HEK293 (cell line): ENCODE data around the gene C9orf72.

Source experiments
- CTCF ChIA-PET: fragments of 350-600 bp; formaldehyde crosslinking; extraction: SDS; loops from one replicate; lab custom pipeline; 2021; ENCODE audit warnings: antibody characterized with exemption; lab: Yijun Ruan, JAX
- POLR2A ChIA-PET: fragments of 300-600 bp; formaldehyde crosslinking; extraction: SDS; loops from one replicate; lab custom pipeline; 2020; ENCODE audit warnings: antibody characterized with exemption, inconsistent platforms; lab: Yijun Ruan, JAX
- H3K27ac ChIP-seq: fragments of 200-500 bp; sonication (Bioruptor generic); 2 replicates; pipeline ENCODE4 v1.5.1; 2014; ENCODE audit warnings: low read depth, low read length, control low read depth, inconsistent platforms; ENCODE audit errors: extremely low read depth
- H3K36me3 ChIP-seq, 2 experiments: fragments of 200-500 bp in 1 of 2; sonication (Bioruptor generic) in 1 of 2; 1 replicate in 1 of 2; 2 replicates in 1 of 2; pipeline ENCODE4 v1.5.1; 2014 to 2017; ENCODE audit warnings: inconsistent platforms in 2 of 2, low read length in 2 of 2; ENCODE audit not compliant: control insufficient read depth in 2 of 2, insufficient read depth in 1 of 2
- H3K4me1 ChIP-seq: fragments of 200-500 bp; sonication (Bioruptor generic); 2 replicates; pipeline ENCODE4 v1.5.1; 2014; ENCODE audit warnings: mild to moderate bottlenecking, low read length, inconsistent platforms; ENCODE audit not compliant: control insufficient read depth, insufficient read depth
- H3K4me3 ChIP-seq: 2 replicates; pipeline ENCODE4 v1.5.1; 2011; ENCODE audit warnings: low read depth, mild to moderate bottlenecking, control low read depth, low read length, moderate library complexity
- H3K9me3 ChIP-seq: fragments of 200-500 bp; sonication (Bioruptor generic); 2 replicates; pipeline ENCODE4 v1.5.1; 2014; ENCODE audit warnings: low read depth, low read length, inconsistent platforms; ENCODE audit not compliant: control insufficient read depth, insufficient read depth
- BCL11B ChIP-seq: fragments of 450-650 bp; formaldehyde crosslinking; IDR thresholded peaks from 2 replicates; pipeline ENCODE4 v1.5.1; 2016; ENCODE audit warnings: low read depth, missing biosample characterization, missing genetic modification characterization
- MYNN ChIP-seq: fragments of 450-650 bp; formaldehyde crosslinking; IDR thresholded peaks from 2 replicates; pipeline ENCODE4 v1.5.1; 2016; ENCODE audit warnings: missing biosample characterization, missing genetic modification characterization, borderline replicate concordance
- REPIN1 ChIP-seq: fragments of 450-650 bp; formaldehyde crosslinking; IDR thresholded peaks from 2 replicates; pipeline ENCODE4 v1.5.1; 2017; ENCODE audit warnings: missing biosample characterization, missing genetic modification characterization, low read depth
- ZBTB20 ChIP-seq: fragments of 450-650 bp; formaldehyde crosslinking; IDR thresholded peaks from 2 replicates; pipeline ENCODE4 v1.5.1; 2016; ENCODE audit warnings: missing biosample characterization, missing genetic modification characterization
- ZFHX2 ChIP-seq: fragments of 450-650 bp; formaldehyde crosslinking; conservative IDR thresholded peaks from 2 replicates; pipeline ENCODE4 v1.5.1; 2016; ENCODE audit warnings: missing biosample characterization, missing genetic modification characterization
- ZFP3 ChIP-seq: fragments of 450-650 bp; formaldehyde crosslinking; IDR thresholded peaks from 2 replicates; pipeline ENCODE4 v1.5.1; 2016; ENCODE audit warnings: low read depth, missing biosample characterization, missing genetic modification characterization
- ZNF10 ChIP-seq: fragments of 450-650 bp; formaldehyde crosslinking; IDR thresholded peaks from 2 replicates; pipeline ENCODE4 v1.5.1; 2017; ENCODE audit warnings: missing biosample characterization, missing genetic modification characterization
- ZNF132 ChIP-seq: fragments of 450-650 bp; formaldehyde crosslinking; IDR thresholded peaks from 2 replicates; pipeline ENCODE4 v1.5.1; 2017; ENCODE audit warnings: missing biosample characterization, missing genetic modification characterization, borderline replicate concordance
- ZNF146 ChIP-seq: fragments of 450-650 bp; formaldehyde crosslinking; IDR thresholded peaks from 2 replicates; pipeline ENCODE4 v1.5.1; 2016; ENCODE audit warnings: missing biosample characterization, missing genetic modification characterization
- ZNF311 ChIP-seq: fragments of 450-650 bp; formaldehyde crosslinking; IDR thresholded peaks from 2 replicates; pipeline ENCODE4 v1.5.1; 2017; ENCODE audit warnings: missing biosample characterization, missing genetic modification characterization, borderline replicate concordance
- ZNF366 ChIP-seq: fragments of 450-650 bp; formaldehyde crosslinking; conservative IDR thresholded peaks from 2 replicates; pipeline ENCODE4 v1.5.1; 2016; ENCODE audit warnings: missing biosample characterization, missing genetic modification characterization
- ZNF394 ChIP-seq: fragments of 450-650 bp; formaldehyde crosslinking; IDR thresholded peaks from 2 replicates; pipeline ENCODE4 v1.5.1; 2016; ENCODE audit warnings: missing biosample characterization, missing genetic modification characterization, mild to moderate bottlenecking, moderate library complexity, borderline replicate concordance
- ZNF501 ChIP-seq: fragments of 450-650 bp; formaldehyde crosslinking; IDR thresholded peaks from 2 replicates; pipeline ENCODE4 v1.5.1; 2016; ENCODE audit warnings: missing biosample characterization, missing genetic modification characterization
- ZNF521 ChIP-seq: fragments of 450-650 bp; formaldehyde crosslinking; IDR thresholded peaks from 2 replicates; pipeline ENCODE4 v1.5.1; 2017; ENCODE audit warnings: missing biosample characterization, mild to moderate bottlenecking, missing genetic modification characterization
- ZNF658 ChIP-seq: fragments of 450-650 bp; formaldehyde crosslinking; IDR thresholded peaks from 2 replicates; pipeline ENCODE4; 2016; ENCODE audit warnings: missing biosample characterization, missing genetic modification characterization
- ZNF660 ChIP-seq: fragments of 450-650 bp; IDR thresholded peaks from 2 replicates; pipeline ENCODE4 v1.5.1; 2018; ENCODE audit warnings: missing biosample characterization, mild to moderate bottlenecking, missing genetic modification characterization
- ZNF670 ChIP-seq: fragments of 450-650 bp; formaldehyde crosslinking; IDR thresholded peaks from 2 replicates; pipeline ENCODE4 v1.5.1; 2016; ENCODE audit warnings: missing biosample characterization, missing genetic modification characterization, low read depth
- ZNF707 ChIP-seq: fragments of 450-650 bp; formaldehyde crosslinking; IDR thresholded peaks from 2 replicates; pipeline ENCODE4 v1.5.1; 2016; ENCODE audit warnings: missing biosample characterization, missing genetic modification characterization
- ZNF747 ChIP-seq: fragments of 450-650 bp; formaldehyde crosslinking; IDR thresholded peaks from 2 replicates; pipeline ENCODE4 v1.5.1; 2016; ENCODE audit warnings: missing biosample characterization, missing genetic modification characterization
- ZNF837 ChIP-seq: fragments of 450-650 bp; formaldehyde crosslinking; IDR thresholded peaks from 2 replicates; pipeline ENCODE4 v1.5.1; 2016; ENCODE audit warnings: missing biosample characterization, missing genetic modification characterization
- ZSCAN16 ChIP-seq: fragments of 450-650 bp; formaldehyde crosslinking; IDR thresholded peaks from 2 replicates; pipeline ENCODE4 v1.5.1; 2016; ENCODE audit warnings: missing biosample characterization, missing genetic modification characterization
- TF ChIP-seq, protein P1 (sequence below): fragments of 450-650 bp; formaldehyde crosslinking; IDR thresholded peaks from 2 replicates; pipeline ENCODE4 v1.5.1; 2016; ENCODE audit warnings: missing biosample characterization, missing genetic modification characterization
- TF ChIP-seq, protein P2 (sequence below): fragments of 450-650 bp; formaldehyde crosslinking; IDR thresholded peaks from 2 replicates; pipeline ENCODE4 v1.5.1; 2016; ENCODE audit warnings: missing biosample characterization, missing genetic modification characterization
- TF ChIP-seq, protein P3 (sequence below): fragments of 450-650 bp; IDR thresholded peaks from 2 replicates; pipeline ENCODE4 v1.5.1; 2018; ENCODE audit warnings: missing biosample characterization, mild to moderate bottlenecking, missing genetic modification characterization

C9orf72 gene

DNA sequence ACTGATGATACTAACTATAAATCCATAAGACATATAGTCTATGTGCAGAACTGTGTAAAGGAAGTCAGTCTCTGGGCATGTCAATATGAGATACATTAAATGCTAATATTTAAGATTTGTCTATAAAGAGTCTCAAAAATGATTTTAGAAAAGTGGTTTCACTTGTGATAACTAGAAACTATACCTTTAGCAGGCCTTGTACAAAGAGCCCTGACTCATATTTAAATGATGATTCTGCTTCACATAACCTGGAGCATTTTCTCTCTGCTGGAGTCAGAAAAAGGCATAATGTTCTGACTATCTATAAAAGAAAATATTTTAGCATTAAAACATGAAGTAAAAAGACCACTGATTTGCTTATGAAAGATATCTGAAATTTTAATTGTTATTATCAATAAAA is 15.0 kb downstream of the C9orf72 start (continued):
- TF ChIP-seq ZNF311 (tag by site-specific recombination): no peak
- no peak for TF ChIP-seq ZNF10 (tag by site-specific recombination)
- no peak for TF ChIP-seq ZNF658 (tag by site-specific recombination)

DNA sequence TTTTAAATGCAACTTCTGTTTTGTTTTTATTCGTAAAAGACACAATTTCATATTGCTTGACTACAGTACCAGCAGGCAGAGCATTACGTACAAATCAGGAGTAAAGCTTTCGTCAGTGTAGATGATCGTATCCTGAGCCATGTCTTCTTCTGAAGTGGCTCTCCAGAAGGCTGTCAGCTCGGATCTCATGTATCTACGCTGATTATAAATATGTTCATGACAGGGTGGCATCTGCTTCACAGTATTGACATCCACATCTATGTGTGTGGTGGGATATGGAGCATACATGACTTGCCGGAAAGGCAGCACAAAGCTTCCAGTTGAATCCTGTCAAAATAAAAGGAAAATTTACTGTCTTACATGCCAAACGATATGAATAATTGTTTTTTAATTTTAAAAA is 16.8 kb downstream of the C9orf72 start:
- no peak overlapping the region for H3K27ac ChIP-seq
- no peaks in the 10 kb centered on the region for H3K4me1 ChIP-seq
- H3K36me3 ChIP-seq: peaks cover 7 to 60% of the 10 kb centered on the region in 2 experiments
- ChIA-PET CTCF (interaction anchor here (0.7 to 1.2 kb wide), 3 partner anchors 16 to 223 kb away, joined by 3 read pairs; no protein-coding TSS in a partner anchor), POLR2A (no interaction called here)
- TF ChIP-seq ZNF366 (no peak), ZFHX2 (no peak), ZNF747 (no peak), ZBTB20 (no peak), ZFP3 (tag by site-specific recombination) (no peak), REPIN1 (tag by site-specific recombination) (no peak)
- TF ChIP-seq, protein P1, sequence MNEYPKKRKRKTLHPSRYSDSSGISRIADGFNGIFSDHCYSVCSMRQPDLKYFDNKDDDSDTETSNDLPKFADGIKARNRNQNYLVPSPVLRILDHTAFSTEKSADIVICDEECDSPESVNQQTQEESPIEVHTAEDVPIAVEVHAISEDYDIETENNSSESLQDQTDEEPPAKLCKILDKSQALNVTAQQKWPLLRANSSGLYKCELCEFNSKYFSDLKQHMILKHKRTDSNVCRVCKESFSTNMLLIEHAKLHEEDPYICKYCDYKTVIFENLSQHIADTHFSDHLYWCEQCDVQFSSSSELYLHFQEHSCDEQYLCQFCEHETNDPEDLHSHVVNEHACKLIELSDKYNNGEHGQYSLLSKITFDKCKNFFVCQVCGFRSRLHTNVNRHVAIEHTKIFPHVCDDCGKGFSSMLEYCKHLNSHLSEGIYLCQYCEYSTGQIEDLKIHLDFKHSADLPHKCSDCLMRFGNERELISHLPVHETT (tag by site-specific recombination): no peak
- TF ChIP-seq, protein P2, sequence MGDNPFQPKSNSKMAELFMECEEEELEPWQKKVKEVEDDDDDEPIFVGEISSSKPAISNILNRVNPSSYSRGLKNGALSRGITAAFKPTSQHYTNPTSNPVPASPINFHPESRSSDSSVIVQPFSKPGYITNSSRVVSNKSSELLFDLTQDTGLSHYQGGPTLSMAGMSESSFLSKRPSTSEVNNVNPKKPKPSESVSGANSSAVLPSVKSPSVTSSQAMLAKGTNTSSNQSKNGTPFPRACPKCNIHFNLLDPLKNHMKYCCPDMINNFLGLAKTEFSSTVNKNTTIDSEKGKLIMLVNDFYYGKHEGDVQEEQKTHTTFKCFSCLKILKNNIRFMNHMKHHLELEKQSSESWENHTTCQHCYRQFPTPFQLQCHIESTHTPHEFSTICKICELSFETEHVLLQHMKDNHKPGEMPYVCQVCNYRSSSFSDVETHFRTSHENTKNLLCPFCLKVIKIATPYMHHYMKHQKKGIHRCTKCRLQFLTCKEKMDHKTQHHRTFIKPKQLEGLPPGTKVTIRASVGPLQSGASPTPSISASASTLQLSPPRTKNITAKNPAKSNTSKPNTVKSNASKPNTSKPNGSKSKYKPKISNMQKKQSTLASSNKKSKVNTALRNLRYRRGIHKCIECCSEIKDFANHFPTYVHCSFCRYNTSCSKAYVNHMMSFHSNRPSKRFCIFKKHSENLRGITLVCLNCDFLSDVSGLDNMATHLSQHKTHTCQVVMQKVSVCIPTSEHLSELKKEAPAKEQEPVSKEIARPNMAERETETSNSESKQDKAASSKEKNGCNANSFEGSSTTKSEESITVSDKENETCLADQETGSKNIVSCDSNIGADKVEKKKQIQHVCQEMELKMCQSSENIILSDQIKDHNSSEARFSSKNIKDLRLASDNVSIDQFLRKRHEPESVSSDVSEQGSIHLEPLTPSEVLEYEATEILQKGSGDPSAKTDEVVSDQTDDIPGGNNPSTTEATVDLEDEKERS (tag by site-specific recombination): no peak
- no peaks in the 10 kb centered on the region for H3K9me3 ChIP-seq
- no peak overlapping the region for H3K4me3 ChIP-seq

DNA sequence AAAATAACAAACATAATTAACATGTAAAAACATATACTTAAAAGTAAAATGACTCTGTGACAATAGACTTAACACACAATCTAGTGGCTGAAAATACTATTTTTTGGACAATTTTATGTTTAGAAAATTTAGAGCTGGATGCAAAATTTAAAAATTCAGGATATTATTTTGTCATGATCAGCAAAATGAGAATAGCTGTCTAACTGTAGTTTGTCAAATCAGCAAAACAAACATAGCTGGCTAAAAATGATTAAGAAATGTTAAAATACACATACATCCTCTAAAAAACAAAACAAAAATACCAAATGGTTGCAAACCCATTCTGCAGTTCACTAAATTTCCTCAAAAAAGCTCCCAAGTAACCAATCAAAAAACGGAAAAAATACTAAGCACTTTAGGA is 18.6 kb downstream of the C9orf72 start:
- POLR2A ChIA-PET: interaction anchor here (0.7 kb wide), 1 partner anchor 347 kb away, joined by 4 read pairs; no protein-coding TSS in a partner anchor
- no peak overlapping the region for H3K4me3 ChIP-seq
- no peak for TF ChIP-seq ZNF501
- TF ChIP-seq, protein P3, sequence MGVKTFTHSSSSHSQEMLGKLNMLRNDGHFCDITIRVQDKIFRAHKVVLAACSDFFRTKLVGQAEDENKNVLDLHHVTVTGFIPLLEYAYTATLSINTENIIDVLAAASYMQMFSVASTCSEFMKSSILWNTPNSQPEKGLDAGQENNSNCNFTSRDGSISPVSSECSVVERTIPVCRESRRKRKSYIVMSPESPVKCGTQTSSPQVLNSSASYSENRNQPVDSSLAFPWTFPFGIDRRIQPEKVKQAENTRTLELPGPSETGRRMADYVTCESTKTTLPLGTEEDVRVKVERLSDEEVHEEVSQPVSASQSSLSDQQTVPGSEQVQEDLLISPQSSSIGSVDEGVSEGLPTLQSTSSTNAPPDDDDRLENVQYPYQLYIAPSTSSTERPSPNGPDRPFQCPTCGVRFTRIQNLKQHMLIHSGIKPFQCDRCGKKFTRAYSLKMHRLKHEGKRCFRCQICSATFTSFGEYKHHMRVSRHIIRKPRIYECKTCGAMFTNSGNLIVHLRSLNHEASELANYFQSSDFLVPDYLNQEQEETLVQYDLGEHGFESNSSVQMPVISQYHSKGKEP (tag by site-specific recombination): no peak
- no peak for TF ChIP-seq ZNF146 (tag by site-specific recombination)
- TF ChIP-seq MYNN (tag by site-specific recombination): no peak
- TF ChIP-seq ZNF521: no peak
- TF ChIP-seq ZNF670 (tag by site-specific recombination): no peak
- no peak for TF ChIP-seq ZNF660
- no peak for TF ChIP-seq ZSCAN16 (tag by site-specific recombination)
- TF ChIP-seq ZFHX2: no peak
- no peak for TF ChIP-seq BCL11B (tag by site-specific recombination)
- no peak for TF ChIP-seq ZNF707 (tag by site-specific recombination)
- TF ChIP-seq ZNF837 (tag by site-specific recombination): no peak
- TF ChIP-seq ZNF132: no peak
- no peak for TF ChIP-seq ZNF394 (tag by site-specific recombination)
- peaks cover 7 to 54% of the 10 kb centered on the region in 2 experiments for H3K36me3 ChIP-seq
- no peak overlapping the region for H3K27ac ChIP-seq
- H3K4me1 ChIP-seq: no peaks in the 10 kb centered on the region
- H3K9me3 ChIP-seq: no peaks in the 10 kb centered on the region
- CTCF ChIA-PET: interaction anchor here (0.6 to 1.0 kb wide), 2 partner anchors 222 to 797 kb away, joined by 4 to 6 read pairs; no protein-coding TSS in a partner anchor
